GM21529 (cell line): ENCODE data around the gene NHLRC2.

ENCODE experiments used
- ATAC-seq: cut with Tn5 transposase; IDR thresholded peaks from one replicate; pipeline ENCODE4 v1.9.1; 2021; ENCODE audit not compliant: unreplicated experiment

NHLRC2 gene

DNA sequence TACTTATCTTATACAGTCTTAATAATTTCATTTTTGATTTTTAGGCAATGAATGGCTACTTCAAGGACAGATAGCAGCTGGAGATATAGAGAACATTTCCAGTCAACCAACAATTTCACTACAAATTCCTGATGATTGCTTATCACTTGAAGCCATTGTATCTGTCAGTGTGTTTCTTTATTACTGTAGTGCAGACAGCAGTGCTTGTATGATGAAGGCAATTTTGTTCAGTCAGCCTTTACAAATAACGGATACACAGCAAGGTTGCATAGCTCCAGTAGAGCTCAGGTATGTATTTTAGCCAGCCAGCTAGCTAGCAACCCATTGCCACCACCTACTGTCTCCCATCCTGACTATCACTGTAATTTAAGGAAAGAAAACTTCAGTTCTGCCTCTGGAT is 53.8 kb downstream of the NHLRC2 start:
- ATAC-seq, result no peak

DNA sequence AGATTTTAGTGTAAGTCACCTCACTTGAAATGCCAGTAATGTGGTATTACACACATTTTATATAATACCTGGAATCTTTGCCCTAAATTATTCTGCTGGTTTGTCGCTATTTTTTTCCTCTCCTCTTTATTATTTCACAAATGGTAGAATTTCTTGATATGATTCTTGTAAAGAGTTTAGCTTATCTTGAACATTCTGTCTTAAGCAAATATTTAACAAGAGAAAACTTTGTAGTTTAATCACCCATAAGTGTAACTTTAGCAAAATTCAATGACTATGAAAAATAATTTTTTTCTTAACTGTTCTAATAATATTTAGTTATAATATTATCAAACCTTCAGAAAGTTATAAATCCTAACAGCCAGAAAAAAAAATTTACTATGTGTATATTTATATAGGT is 56.7 kb downstream of the NHLRC2 start:
- no peak for ATAC-seq

DNA sequence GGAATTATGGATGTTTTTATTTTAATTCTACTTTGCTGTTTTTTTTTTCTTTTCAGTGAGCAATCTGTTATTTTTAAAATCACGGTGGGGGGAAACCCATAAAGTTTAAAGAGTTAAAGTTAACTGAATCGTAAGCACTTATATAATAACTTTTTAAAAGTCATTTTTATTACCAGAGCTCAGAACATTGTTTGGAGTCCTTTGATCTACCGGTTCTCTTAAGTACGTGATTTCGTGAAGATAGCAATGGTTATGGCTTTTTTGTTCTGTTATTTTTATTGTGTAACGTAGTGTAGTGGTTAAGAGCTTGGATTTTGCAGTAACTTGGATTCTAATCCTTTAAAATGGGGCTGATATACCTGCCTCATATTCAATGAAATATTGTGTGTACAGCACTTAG is 57.4 kb downstream of the NHLRC2 start:
- no peak for ATAC-seq

- no peak for ATAC-seq
These were observed 58.1 kb downstream of the NHLRC2 start for GRCh38 chr10:113912582-113912981.

- ATAC-seq, result no peak
These were observed 60.5 kb downstream of the NHLRC2 start for GRCh38 chr10:113914956-113915355.

- no peak for ATAC-seq
These were observed 61.1 kb downstream of the NHLRC2 start for GRCh38 chr10:113915540-113915939.

DNA sequence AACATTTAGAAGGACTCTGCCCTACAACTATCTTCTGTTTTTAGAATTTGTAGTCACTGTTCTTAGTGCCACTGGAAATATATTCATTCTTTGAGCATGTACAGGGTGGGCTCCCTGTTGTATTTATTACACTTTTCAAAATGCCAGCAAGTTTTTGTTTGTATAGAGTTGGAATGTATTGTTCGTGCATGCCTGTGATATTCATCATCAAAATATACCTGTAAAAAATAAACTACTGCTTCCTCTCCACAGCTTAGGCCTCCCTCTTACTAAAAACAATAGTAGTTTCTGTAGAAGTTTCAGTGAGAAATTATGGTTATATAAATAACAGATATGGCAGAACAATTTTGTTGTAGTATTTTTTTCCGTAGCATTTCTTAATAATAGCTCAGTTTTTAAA is 61.6 kb downstream of the NHLRC2 start:
- ATAC-seq, result no peak

GRCh38 chr10:113917636-113918035 is 63.2 kb downstream of the NHLRC2 start:
- ATAC-seq, result no peak

- ATAC-seq, result no peak
These were observed 65.7 kb downstream of the NHLRC2 start for GRCh38 chr10:113920114-113920513.

DNA sequence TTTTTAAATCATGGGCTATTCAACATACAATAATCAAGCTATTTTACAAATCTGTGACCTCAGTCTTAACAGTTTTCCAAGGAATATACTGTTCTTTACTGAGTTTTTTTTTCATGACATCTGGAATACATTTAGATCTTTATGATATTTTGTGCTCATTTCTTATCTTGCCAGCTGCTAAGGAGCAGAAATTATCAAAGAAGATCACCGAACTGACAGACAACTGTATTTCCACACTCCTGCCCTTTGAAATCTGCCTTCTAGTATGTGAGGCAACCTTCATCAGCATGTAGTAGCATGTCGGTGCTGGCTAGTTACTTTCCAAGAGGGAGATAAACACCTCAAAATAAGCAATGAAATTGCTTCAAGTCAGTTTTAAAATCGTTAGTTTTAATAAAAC is 66.4 kb downstream of the NHLRC2 start:
- no peak for ATAC-seq

GRCh38 chr10:113921561-113922370 is 67.3 kb downstream of the NHLRC2 start:
- ATAC-seq, result no peak

- no peak for ATAC-seq
These were observed 68.5 kb downstream of the NHLRC2 start for GRCh38 chr10:113922787-113923570.

DNA sequence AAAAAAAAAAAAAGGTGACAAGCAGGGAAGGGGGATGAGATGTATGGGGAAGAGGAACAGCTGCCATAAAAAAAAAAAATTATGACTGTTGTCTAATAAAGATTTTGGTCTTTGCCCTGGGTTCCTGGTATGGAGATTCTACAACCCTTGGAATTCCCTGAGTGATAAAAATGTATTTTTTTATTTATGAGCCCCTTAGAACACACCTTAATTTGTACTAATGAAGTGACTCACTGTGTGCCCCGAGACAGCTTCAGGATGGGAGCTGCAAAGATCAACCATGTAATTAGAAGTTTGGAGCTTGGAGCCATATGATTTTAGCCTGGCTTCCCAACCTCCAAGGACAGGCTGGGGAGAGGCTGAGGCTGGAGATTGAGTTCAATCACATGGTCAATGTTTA is 69.7 kb downstream of the NHLRC2 start:
- no peak for ATAC-seq

- ATAC-seq, result no peak
These were observed 70.2 kb downstream of the NHLRC2 start for GRCh38 chr10:113924664-113925063.

DNA sequence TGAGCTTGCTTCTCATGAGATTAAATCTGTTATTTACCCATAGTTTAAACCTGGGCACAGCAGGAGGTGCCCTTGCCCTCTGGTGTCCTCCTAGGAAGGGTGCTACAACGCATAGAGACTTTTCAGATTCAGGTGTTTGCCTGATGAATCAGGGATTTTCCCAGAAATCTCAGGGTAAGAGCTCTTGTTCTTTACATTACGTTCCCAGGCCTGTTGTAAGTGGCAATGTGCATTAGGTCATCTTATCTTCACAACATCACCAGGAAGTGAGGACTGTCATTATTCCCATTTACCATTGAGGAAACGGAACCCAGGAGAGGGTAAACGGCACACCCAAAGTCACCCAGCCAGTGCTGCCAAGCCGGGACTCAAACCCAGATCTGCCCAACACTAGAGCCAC is 73.0 kb downstream of the NHLRC2 start:
- ATAC-seq, result no peak

DNA sequence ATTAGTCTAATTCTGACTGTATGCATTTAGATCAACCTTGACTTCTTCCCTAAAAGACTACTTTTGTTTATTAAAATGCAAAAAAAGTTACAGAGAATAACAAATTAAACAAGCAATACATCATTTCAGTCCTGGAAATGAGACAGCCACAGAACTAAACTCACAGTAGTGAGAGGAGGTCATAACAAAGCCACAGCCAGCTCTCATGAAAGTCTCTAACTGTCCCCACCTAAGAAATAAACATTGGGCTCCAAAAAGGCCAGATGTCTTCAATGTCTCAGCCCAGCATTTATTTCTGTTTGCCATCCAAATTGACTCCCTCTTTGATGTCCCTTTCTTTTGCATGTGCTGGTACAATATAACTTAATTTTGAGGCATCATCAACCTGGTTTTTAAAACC is 74.4 kb downstream of the NHLRC2 start:
- no peak for ATAC-seq

DNA sequence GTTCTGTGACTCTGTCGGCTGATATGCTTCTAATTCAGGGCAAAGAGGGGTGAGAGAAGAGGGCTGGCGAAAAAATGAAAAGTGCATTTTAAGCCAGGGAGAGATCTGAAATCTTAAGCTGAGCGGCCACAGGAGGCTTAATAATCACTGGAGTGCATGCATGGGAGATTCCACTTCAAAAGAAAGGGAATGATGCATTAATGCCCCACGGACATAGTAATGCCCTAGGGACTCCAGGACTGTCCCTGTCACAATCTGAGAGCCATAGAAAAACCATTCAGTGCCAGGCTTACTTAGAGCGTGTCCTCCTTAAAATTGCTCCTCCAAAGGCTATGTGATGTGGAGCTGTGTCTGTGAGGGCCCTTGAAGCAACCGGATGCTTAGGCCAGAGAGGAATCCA is 75.1 kb downstream of the NHLRC2 start:
- ATAC-seq, result no peak

- no peak for ATAC-seq
These were observed 76.1 kb downstream of the NHLRC2 start for GRCh38 chr10:113930482-113931057.

GRCh38 chr10:113932854-113933253 is 78.4 kb downstream of the NHLRC2 start:
- no peak for ATAC-seq

DNA sequence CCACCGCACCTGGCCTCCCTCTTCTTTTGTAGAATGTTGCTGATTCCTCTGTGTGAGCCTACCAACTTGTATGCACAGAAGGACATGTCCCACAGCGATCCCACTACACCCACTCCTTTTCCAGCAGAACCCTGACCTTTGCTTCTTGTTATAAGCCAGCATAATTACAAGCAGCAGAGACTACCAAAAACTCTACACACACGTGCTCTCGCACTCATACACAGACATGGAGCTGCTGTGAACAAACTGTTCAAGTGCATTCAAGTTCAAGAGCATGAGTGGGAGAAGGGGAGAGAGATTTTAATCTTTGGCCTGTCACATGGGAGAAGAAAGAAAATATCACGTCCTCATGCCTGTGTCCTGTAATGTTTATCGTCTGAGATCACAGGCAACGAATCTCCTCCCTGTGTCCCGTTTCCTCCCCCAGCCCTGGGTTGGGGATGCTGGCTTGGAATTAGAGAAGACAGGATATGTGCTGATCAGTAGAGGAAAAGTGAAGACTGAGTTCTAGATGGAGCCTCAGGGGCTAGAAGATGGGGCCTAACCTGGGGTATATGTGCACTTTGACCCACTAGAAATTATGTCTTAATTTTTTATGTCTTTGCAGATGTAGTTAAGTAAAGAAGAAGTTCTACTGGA is 79.6 kb downstream of the NHLRC2 start:
- ATAC-seq, result no peak

DNA sequence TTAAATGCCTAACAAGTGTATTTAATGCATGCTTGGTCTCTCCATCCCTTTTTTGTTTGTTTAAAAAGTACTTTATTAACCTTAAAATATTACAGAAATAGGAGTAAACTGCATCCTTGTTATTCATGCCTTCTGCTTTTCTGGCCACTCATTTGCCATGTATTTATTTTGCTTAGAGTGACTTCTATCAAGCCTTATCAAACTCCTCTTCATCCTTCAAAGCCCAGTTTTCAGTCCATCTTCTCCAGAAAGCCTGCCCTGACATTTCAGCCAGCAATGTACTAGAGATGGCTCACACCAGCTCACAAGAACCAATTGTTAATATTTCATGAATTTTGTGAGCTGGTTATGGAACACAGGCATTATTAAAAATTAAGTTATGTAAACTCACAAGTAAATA is 82.8 kb downstream of the NHLRC2 start:
- no peak for ATAC-seq

DNA sequence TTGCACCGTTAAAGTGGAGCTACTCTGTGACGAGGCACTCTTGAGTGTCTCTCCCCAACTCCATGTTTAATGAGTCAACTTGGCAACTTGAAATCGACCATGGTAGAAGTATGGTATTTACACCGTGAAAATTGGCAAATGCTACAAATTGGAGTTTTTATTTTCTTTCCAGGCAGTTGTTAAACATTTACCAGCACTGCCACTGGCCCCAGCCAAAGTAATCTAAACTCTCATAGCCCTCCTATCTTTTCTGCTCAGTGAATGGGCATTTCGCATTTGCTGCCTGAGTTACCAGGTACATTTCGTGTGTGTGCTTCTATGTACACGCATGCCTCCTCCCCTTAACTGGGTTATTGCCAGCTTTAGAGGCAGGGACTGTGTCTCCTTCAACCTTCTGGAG is 83.3 kb downstream of the NHLRC2 start:
- no peak for ATAC-seq
